ENCODE measurements around the gene SNRPD3. TPM values are rescaled to one million over a fixed set of nuclear protein-coding genes. Genes with fewer than 3 reads are reported as not detected.
A peak's percentile ranks its signal among the peaks of the same experiment; 100 is the strongest.
"Not testable (repeated sequence)": the region's sequence is repeated elsewhere in the genome, so short reads cannot be mapped to it uniquely, and the experiment has no call there.

The SNRPD3 gene
- total RNA-seq, 1 donor from 2014 or later: 84.9 TPM

- no peaks in the 10 kb centered on the region for H3K36me3 Mint-ChIP-seq (ENCODE audit: unreplicated experiment)
- peak within 1 kb of the TSS; percentile 67 for H3K27ac Mint-ChIP-seq (ENCODE audit: unreplicated experiment)
- DNase-seq (ENCODE audit: extremely low spot score, unreplicated experiment): peak; percentile 90
- H3K27me3 Mint-ChIP-seq (ENCODE audit: unreplicated experiment): no peaks in the 10 kb centered on the region
- no peaks in the 10 kb centered on the region for H3K9me3 Mint-ChIP-seq (ENCODE audit: unreplicated experiment)
- no peak for TF ChIP-seq CTCF (IDR thresholded peaks at IDR 0.05)
- peaks cover 7% of the 10 kb centered on the region for H3K4me1 Mint-ChIP-seq (ENCODE audit: unreplicated experiment)
- H3K4me3 Mint-ChIP-seq (ENCODE audit: unreplicated experiment): peak within 1 kb of the TSS; percentile 85
Observed at GRCh38 chr22:24592851-24593558, 37.2 kb downstream of the SNRPD3 start, which contains the start of gene LRRC75B. TSS of gene LRRC75B (minus strand) at chr22:24593073. CDS start at chr22:24593039, 34 bp downstream.

GRCh38 chr22:24593559-24593835, 37.7 kb downstream of the SNRPD3 start:
- H3K9me3 Mint-ChIP-seq (ENCODE audit: unreplicated experiment); H3K4me1 Mint-ChIP-seq (ENCODE audit: unreplicated experiment); DNase-seq (ENCODE audit: extremely low spot score, unreplicated experiment); H3K36me3 Mint-ChIP-seq (ENCODE audit: unreplicated experiment); H3K27me3 Mint-ChIP-seq (ENCODE audit: unreplicated experiment): not testable (repeated sequence)
- Mint-ChIP-seq H3K27ac (ENCODE audit: unreplicated experiment) (peak overlapping the region; percentile 52), H3K4me3 (ENCODE audit: unreplicated experiment) (peak overlapping the region; percentile 70)

- no peak overlapping the region for H3K27ac Mint-ChIP-seq (ENCODE audit: unreplicated experiment)
- no peaks in the 10 kb centered on the region for H3K9me3 Mint-ChIP-seq (ENCODE audit: unreplicated experiment)
- no peak for DNase-seq (ENCODE audit: extremely low spot score, unreplicated experiment)
- no peaks in the 10 kb centered on the region for H3K27me3 Mint-ChIP-seq (ENCODE audit: unreplicated experiment)
- H3K4me3 Mint-ChIP-seq (ENCODE audit: unreplicated experiment): peak overlapping the region; percentile 70
- H3K4me1 Mint-ChIP-seq (ENCODE audit: unreplicated experiment): peaks cover 7% of the 10 kb centered on the region
- H3K36me3 Mint-ChIP-seq (ENCODE audit: unreplicated experiment): no peaks in the 10 kb centered on the region
- no peak for TF ChIP-seq CTCF (IDR thresholded peaks at IDR 0.05)
Observed at GRCh38 chr22:24593836-24594568, 38.2 kb downstream of the SNRPD3 start.

- H3K9me3 Mint-ChIP-seq (ENCODE audit: unreplicated experiment): no peaks in the 10 kb centered on the region
- no peaks in the 10 kb centered on the region for H3K27me3 Mint-ChIP-seq (ENCODE audit: unreplicated experiment)
- peaks cover 7% of the 10 kb centered on the region for H3K4me1 Mint-ChIP-seq (ENCODE audit: unreplicated experiment)
- DNase-seq (ENCODE audit: extremely low spot score, unreplicated experiment): no peak
- TF ChIP-seq CTCF (IDR thresholded peaks at IDR 0.05): no peak
- H3K27ac Mint-ChIP-seq (ENCODE audit: unreplicated experiment): no peak overlapping the region
- H3K4me3 Mint-ChIP-seq (ENCODE audit: unreplicated experiment): no peak overlapping the region
- no peaks in the 10 kb centered on the region for H3K36me3 Mint-ChIP-seq (ENCODE audit: unreplicated experiment)
Observed at GRCh38 chr22:24594569-24595120, 38.8 kb downstream of the SNRPD3 start.

- Mint-ChIP-seq H3K27ac (ENCODE audit: unreplicated experiment) (no peak overlapping the region), H3K27me3 (ENCODE audit: unreplicated experiment) (no peaks in the 10 kb centered on the region), H3K4me1 (ENCODE audit: unreplicated experiment) (peaks cover 7% of the 10 kb centered on the region), H3K9me3 (ENCODE audit: unreplicated experiment) (no peaks in the 10 kb centered on the region), H3K4me3 (ENCODE audit: unreplicated experiment) (no peak overlapping the region), H3K36me3 (ENCODE audit: unreplicated experiment) (no peaks in the 10 kb centered on the region)
- no peak for DNase-seq (ENCODE audit: extremely low spot score, unreplicated experiment)
- TF ChIP-seq CTCF (IDR thresholded peaks at IDR 0.05): no peak
Observed at GRCh38 chr22:24595228-24595627, 39.4 kb downstream of the SNRPD3 start.
